H1 (cell line): Measurements from ENCODE around the gene TIMM10B. TPM values are rescaled to one million over a fixed set of nuclear protein-coding genes. Genes with fewer than 3 reads are reported as not detected.

Experiments used
- CREB1 ChIP-seq: IDR thresholded peaks from 2 replicates; pipeline ENCODE4 v1.6.1; 2012; ENCODE audit warnings: inconsistent platforms
- EP300 ChIP-seq, 2 experiments: IDR thresholded peaks; 1 replicate in 1 of 2; 2 replicates in 1 of 2; pipeline ENCODE4 v1.6.1; 2011 to 2012; ENCODE audit warnings: low read depth in 2 of 2, low read length in 2 of 2, mild to moderate bottlenecking in 2 of 2, borderline replicate concordance in 1 of 2, inconsistent platforms in 1 of 2, moderate library complexity in 1 of 2
- GTF2F1 ChIP-seq: IDR thresholded peaks from 2 replicates; pipeline ENCODE4 v1.6.1; 2012; ENCODE audit warnings: low read depth, low read length, improper control_type of control experiment, borderline replicate concordance
- RAD21 ChIP-seq, 2 experiments: IDR thresholded peaks in 1 of 2; conservative IDR thresholded peaks in 1 of 2; 2 replicates each; pipeline ENCODE4 v1.6.1; 2011; ENCODE audit warnings: low read depth in 2 of 2, low read length in 2 of 2, improper control_type of control experiment in 1 of 2, inconsistent platforms in 1 of 2, mild to moderate bottlenecking in 1 of 2, moderate library complexity in 1 of 2
- SP2 ChIP-seq: IDR thresholded peaks from 2 replicates; pipeline ENCODE4 v1.6.1; 2012; ENCODE audit warnings: mild to moderate bottlenecking, low read length, inconsistent platforms
- polyA plus RNA-seq, 7 experiments: library from polyadenylated mRNA; depleted of rRNA in 3 of 7; stranded (reverse) in 5 of 7; unstranded in 2 of 7; fragments of >200 nt in 5 of 7; fragments of 200-250 nt in 2 of 7; gene quantifications; 1 replicate in 5 of 7; 2 replicates in 1 of 7; 4 replicates in 1 of 7; pipeline versions ENCODE4 v1.2.1 to v1.2.3, GENCODE V29; 2011 to 2013; ENCODE audit warnings: missing spikeins in 2 of 7, mixed read lengths in 2 of 7
- total RNA-seq: library from RNA; stranded (reverse); fragmentation: NEBNext Ultra II Directional; extraction: Animal tissue kit (Norgen Biotek cat#: 25700); gene quantifications from 2 replicates; pipeline ENCODE4 v1.2.1, GENCODE V29; 2021
- TF ChIP-seq, protein P1 (sequence below): fragments of 300-600 bp; sonication (generic); IDR thresholded peaks from 2 replicates; pipeline ENCODE4 v1.7.1; 2012; ENCODE audit warnings: low read length, moderate library complexity, mild to moderate bottlenecking, inconsistent platforms; ENCODE audit not compliant: insufficient replicate concordance

Gene TIMM10B
- total and polyA plus RNA-seq, 2 of the 8 experiments (the other 6 are each of a cell fraction or from before 2014, with no cell fraction given) = 38.2 to 47.8 TPM

DNA sequence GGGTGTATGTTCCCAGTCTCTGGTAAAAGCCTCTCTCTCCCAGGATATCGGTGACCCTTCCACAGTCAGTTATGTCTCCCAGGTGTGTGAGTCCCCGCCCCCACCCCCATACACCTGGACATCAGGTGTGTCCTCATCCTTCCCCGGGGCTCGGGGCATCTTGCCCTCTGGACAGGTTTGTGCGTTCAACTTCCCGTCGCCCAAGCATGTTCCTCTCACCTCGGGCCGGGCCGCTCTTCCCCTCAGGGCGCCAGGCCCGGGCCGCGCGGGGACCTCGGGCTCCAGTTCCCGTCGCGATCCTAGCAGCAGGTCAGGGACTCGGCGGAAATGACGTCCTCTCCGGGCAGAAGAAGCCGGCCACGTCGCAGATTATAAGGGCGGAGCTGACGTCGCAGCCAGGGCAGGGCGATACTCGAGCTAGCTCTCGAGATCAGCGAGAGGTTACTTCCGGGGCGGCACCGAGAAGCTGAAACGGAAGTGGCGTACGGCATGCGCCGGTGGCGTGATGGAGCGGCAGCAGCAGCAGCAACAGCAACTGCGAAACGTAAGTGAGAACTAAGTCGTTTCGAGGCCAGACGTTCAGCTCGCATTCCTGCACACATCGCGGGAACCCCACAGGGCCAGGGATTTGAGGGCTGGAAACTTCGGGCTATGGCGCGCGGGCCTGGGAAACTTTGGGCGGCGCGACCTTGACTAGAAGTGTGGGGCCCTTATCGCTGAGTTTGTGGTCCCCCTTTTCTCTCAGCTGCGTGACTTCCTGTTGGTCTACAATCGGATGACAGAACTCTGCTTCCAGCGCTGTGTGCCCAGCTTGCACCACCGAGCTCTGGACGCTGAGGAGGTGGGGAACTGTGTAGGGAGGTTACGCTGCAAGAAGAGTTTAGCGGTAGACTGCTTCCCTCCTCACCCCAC, at the start of gene TIMM10B, which contains the start of gene ARFIP2 (continued):
- TF ChIP-seq, protein P1, sequence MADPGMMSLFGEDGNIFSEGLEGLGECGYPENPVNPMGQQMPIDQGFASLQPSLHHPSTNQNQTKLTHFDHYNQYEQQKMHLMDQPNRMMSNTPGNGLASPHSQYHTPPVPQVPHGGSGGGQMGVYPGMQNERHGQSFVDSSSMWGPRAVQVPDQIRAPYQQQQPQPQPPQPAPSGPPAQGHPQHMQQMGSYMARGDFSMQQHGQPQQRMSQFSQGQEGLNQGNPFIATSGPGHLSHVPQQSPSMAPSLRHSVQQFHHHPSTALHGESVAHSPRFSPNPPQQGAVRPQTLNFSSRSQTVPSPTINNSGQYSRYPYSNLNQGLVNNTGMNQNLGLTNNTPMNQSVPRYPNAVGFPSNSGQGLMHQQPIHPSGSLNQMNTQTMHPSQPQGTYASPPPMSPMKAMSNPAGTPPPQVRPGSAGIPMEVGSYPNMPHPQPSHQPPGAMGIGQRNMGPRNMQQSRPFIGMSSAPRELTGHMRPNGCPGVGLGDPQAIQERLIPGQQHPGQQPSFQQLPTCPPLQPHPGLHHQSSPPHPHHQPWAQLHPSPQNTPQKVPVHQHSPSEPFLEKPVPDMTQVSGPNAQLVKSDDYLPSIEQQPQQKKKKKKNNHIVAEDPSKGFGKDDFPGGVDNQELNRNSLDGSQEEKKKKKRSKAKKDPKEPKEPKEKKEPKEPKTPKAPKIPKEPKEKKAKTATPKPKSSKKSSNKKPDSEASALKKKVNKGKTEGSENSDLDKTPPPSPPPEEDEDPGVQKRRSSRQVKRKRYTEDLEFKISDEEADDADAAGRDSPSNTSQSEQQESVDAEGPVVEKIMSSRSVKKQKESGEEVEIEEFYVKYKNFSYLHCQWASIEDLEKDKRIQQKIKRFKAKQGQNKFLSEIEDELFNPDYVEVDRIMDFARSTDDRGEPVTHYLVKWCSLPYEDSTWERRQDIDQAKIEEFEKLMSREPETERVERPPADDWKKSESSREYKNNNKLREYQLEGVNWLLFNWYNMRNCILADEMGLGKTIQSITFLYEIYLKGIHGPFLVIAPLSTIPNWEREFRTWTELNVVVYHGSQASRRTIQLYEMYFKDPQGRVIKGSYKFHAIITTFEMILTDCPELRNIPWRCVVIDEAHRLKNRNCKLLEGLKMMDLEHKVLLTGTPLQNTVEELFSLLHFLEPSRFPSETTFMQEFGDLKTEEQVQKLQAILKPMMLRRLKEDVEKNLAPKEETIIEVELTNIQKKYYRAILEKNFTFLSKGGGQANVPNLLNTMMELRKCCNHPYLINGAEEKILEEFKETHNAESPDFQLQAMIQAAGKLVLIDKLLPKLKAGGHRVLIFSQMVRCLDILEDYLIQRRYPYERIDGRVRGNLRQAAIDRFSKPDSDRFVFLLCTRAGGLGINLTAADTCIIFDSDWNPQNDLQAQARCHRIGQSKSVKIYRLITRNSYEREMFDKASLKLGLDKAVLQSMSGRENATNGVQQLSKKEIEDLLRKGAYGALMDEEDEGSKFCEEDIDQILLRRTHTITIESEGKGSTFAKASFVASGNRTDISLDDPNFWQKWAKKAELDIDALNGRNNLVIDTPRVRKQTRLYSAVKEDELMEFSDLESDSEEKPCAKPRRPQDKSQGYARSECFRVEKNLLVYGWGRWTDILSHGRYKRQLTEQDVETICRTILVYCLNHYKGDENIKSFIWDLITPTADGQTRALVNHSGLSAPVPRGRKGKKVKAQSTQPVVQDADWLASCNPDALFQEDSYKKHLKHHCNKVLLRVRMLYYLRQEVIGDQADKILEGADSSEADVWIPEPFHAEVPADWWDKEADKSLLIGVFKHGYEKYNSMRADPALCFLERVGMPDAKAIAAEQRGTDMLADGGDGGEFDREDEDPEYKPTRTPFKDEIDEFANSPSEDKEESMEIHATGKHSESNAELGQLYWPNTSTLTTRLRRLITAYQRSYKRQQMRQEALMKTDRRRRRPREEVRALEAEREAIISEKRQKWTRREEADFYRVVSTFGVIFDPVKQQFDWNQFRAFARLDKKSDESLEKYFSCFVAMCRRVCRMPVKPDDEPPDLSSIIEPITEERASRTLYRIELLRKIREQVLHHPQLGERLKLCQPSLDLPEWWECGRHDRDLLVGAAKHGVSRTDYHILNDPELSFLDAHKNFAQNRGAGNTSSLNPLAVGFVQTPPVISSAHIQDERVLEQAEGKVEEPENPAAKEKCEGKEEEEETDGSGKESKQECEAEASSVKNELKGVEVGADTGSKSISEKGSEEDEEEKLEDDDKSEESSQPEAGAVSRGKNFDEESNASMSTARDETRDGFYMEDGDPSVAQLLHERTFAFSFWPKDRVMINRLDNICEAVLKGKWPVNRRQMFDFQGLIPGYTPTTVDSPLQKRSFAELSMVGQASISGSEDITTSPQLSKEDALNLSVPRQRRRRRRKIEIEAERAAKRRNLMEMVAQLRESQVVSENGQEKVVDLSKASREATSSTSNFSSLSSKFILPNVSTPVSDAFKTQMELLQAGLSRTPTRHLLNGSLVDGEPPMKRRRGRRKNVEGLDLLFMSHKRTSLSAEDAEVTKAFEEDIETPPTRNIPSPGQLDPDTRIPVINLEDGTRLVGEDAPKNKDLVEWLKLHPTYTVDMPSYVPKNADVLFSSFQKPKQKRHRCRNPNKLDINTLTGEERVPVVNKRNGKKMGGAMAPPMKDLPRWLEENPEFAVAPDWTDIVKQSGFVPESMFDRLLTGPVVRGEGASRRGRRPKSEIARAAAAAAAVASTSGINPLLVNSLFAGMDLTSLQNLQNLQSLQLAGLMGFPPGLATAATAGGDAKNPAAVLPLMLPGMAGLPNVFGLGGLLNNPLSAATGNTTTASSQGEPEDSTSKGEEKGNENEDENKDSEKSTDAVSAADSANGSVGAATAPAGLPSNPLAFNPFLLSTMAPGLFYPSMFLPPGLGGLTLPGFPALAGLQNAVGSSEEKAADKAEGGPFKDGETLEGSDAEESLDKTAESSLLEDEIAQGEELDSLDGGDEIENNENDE = no peak
- peak; percentile 97 for TF ChIP-seq CREB1
- 0 out of 2 replicates have a peak, but pooled peaks have one; percentile 22 for TF ChIP-seq GTF2F1
- TF ChIP-seq RAD21 (IDR thresholded peaks at IDR 0.05 in 1 of 2, conservative IDR thresholded peaks at IDR 0.05 in 1 of 2; ENCODE audit: low read depth in 2 of 2, low read length in 2 of 2) = no peak
- TF ChIP-seq SP2 = no peak
- peak in 1 of 2 experiments; percentile 70; a peak in 1 of 3 replicates for TF ChIP-seq EP300 (IDR thresholded peaks at IDR 0.05; ENCODE audit: borderline replicate concordance in 1 of 2, low read depth in 2 of 2, low read length in 2 of 2)
